GM18517 (cell line): ENCODE data around the gene FUT2.
"Not testable (repeated sequence)": the region's sequence is repeated elsewhere in the genome, so short reads cannot be mapped to it uniquely, and the experiment has no call there.

Source experiments
- ATAC-seq: cut with Tn5 transposase; IDR thresholded peaks from one replicate; pipeline ENCODE4 v1.9.1; 2021; ENCODE audit warnings: mild to moderate bottlenecking, moderate library complexity; ENCODE audit not compliant: unreplicated experiment

Gene FUT2

GRCh38 chr19:48670699-48671445 lies 24.9 kb upstream of the FUT2 start:
- ATAC-seq, result no peak

- ATAC-seq, result no peak
Measured at GRCh38 chr19:48671446-48671995, 24.2 kb upstream of the FUT2 start.

- no peak for ATAC-seq
Measured at GRCh38 chr19:48672994-48673393, 22.8 kb upstream of the FUT2 start, which contains the start of gene NTN5. Gene NTN5 (minus strand): TSS chr19:48673017. CDS start chr19:48670986, 2,031 bp downstream.

GRCh38 chr19:48673436-48674100 lies 22.2 kb upstream of the FUT2 start:
- no peak for ATAC-seq

- no peak for ATAC-seq
Measured at GRCh38 chr19:48674216-48674809, 21.5 kb upstream of the FUT2 start.

- ATAC-seq, result no peak
Measured at GRCh38 chr19:48674921-48675824, 20.6 kb upstream of the FUT2 start.

GRCh38 chr19:48676487-48676886 lies 19.3 kb upstream of the FUT2 start:
- ATAC-seq, result no peak

GRCh38 chr19:48676887-48677286 lies 18.9 kb upstream of the FUT2 start:
- no peak for ATAC-seq

GRCh38 chr19:48678201-48678600 lies 17.6 kb upstream of the FUT2 start:
- no peak for ATAC-seq

- ATAC-seq, result not testable (repeated sequence)
Measured at GRCh38 chr19:48680006-48680405, 15.8 kb upstream of the FUT2 start.

GRCh38 chr19:48680436-48681126 lies 15.2 kb upstream of the FUT2 start:
- no peak for ATAC-seq

- ATAC-seq, result no peak
Measured at GRCh38 chr19:48681127-48681470, 14.7 kb upstream of the FUT2 start.

- no peak for ATAC-seq
Measured at GRCh38 chr19:48683349-48683748, 12.4 kb upstream of the FUT2 start.

GRCh38 chr19:48685583-48685982 lies 10.2 kb upstream of the FUT2 start:
- no peak for ATAC-seq

GRCh38 chr19:48686088-48686487 lies 9.7 kb upstream of the FUT2 start:
- ATAC-seq, result no peak

GRCh38 chr19:48686637-48687036 lies 9.1 kb upstream of the FUT2 start:
- not testable (repeated sequence) for ATAC-seq

GRCh38 chr19:48687776-48688175 lies 8.0 kb upstream of the FUT2 start:
- no peak for ATAC-seq

- ATAC-seq, result no peak
Measured at GRCh38 chr19:48689449-48689848, 6.3 kb upstream of the FUT2 start.

- not testable (repeated sequence) for ATAC-seq
Measured at GRCh38 chr19:48693629-48694028, 2.1 kb upstream of the FUT2 start.

GRCh38 chr19:48696353-48697010 lies 711 bp downstream of the FUT2 start:
- no peak for ATAC-seq
